Prostate gland (tissue), 2 donors: ENCODE measurements around the gene PRM3. TPM values are rescaled to one million over a fixed set of nuclear protein-coding genes. Genes with fewer than 3 reads are reported as not detected.
"Not testable (repeated sequence)": the region's sequence is repeated elsewhere in the genome, so short reads cannot be mapped to it uniquely, and the experiment has no call there.

Experiments used
- DNase-seq: peaks from one replicate; pipeline ENCODE4 v3.0.0-alpha.2; 2019; ENCODE audit warnings: low spot score
- H3K27ac ChIP-seq, 2 donors: fragments of 200-600 bp; sonication (generic); 2 replicates each; pipeline ENCODE4 v1.5.1; 2017 to 2019
- H3K27me3 ChIP-seq: fragments of 200-600 bp; sonication (generic); replicated peaks from 2 replicates; pipeline ENCODE4 v1.5.1; 2019; ENCODE audit not compliant: insufficient read depth
- H3K36me3 ChIP-seq, 2 donors: fragments of 200-600 bp; sonication (generic); 1 replicate in 1 of 2; 2 replicates in 1 of 2; pipeline versions ENCODE4 v1.5.1 to v1.8.1; 2017 to 2019
- H3K4me1 ChIP-seq: fragments of 200-600 bp; sonication (generic); replicated peaks from 2 replicates; pipeline ENCODE4 v1.5.1; 2019
- H3K4me3 ChIP-seq, 2 donors: fragments of 200-600 bp; sonication (generic); 2 replicates each; pipeline ENCODE4 v1.5.1; 2017 to 2019
- H3K9me3 ChIP-seq: fragments of 200-600 bp; sonication (generic); 2 replicates; pipeline ENCODE4 v1.5.1; 2017
- CTCF ChIP-seq, 4 experiments: fragments of 200-600 bp in 2 of 4; fragments of 450-650 bp in 2 of 4; sonication (generic) in 2 of 4; IDR thresholded peaks; 1 replicate in 3 of 4; 2 replicates in 1 of 4; pipeline ENCODE4 v1.5.1; 2016 to 2019; ENCODE audit warnings: antibody characterized with exemption in 4 of 4, mild to moderate bottlenecking in 2 of 4, moderate library complexity in 2 of 4
- POLR2A ChIP-seq: fragments of 450-650 bp; IDR thresholded peaks from one replicate; pipeline ENCODE4 v1.6.1; 2016; ENCODE audit warnings: antibody characterized with exemption, mild to moderate bottlenecking
- POLR2AphosphoS5 ChIP-seq: sonication (generic); formaldehyde crosslinking; IDR thresholded peaks from one replicate; pipeline ENCODE4 v1.6.1; 2017; ENCODE audit warnings: antibody characterized with exemption
- WGBS: methylation state at CpG from one replicate; pipeline ENCODE4 v1.1.5; 2018; 5-methylcytosine and 5-hydroxymethylcytosine counted together
- intact Hi-C: fragments of 100-400 bp; cut with DNase I; formaldehyde crosslinking; loops from one replicate; pipeline ENCODE4 v1.14.2; 2022
- total RNA-seq, 2 donors: library from RNA; depleted of rRNA; stranded (reverse); fragments of >200 nt; gene quantifications; one replicate each; pipeline ENCODE4 v1.1.0, GENCODE V29; 2016

PRM3 gene
- total RNA-seq, 2 donors from 2014 or later, result not detected

- H3K4me1 ChIP-seq, result peaks cover 2% of the 10 kb centered on the region
- H3K9me3 ChIP-seq, result no peaks in the 10 kb centered on the region
- intact Hi-C loops, result no loop called here
- H3K36me3 ChIP-seq, result no peaks in the 10 kb centered on the region
- no peak overlapping the region for H3K4me3 ChIP-seq
- 72% methylated on average over 7 of the region's 7 CpGs for WGBS
- H3K27me3 ChIP-seq, result no peaks in the 10 kb centered on the region
- TF ChIP-seq POLR2AphosphoS5 (no peak), POLR2A (no peak), CTCF (IDR thresholded peaks at IDR 0.05) (no peak)
- no peak overlapping the region for H3K27ac ChIP-seq
- no peak for DNase-seq
Observed at GRCh38 chr16:11300560-11300892, 27.1 kb upstream of the PRM3 start.

GRCh38 chr16:11299865-11300559 is 26.6 kb upstream of the PRM3 start:
- 73% methylated on average over 6 of the region's 6 CpGs for WGBS
- no peak overlapping the region for H3K27ac ChIP-seq
- H3K9me3 ChIP-seq, result no peaks in the 10 kb centered on the region
- no peak overlapping the region for H3K4me3 ChIP-seq
- H3K4me1 ChIP-seq, result peaks cover 2% of the 10 kb centered on the region
- intact Hi-C loops, result no loop called here
- no peaks in the 10 kb centered on the region for H3K27me3 ChIP-seq
- no peak for TF ChIP-seq CTCF (IDR thresholded peaks at IDR 0.05)
- no peak for TF ChIP-seq POLR2A
- TF ChIP-seq POLR2AphosphoS5, result no peak
- no peaks in the 10 kb centered on the region for H3K36me3 ChIP-seq
- DNase-seq, result no peak

- WGBS, result 75% methylated on average over 13 of the region's 13 CpGs
Observed at GRCh38 chr16:11298950-11299547, 25.6 kb upstream of the PRM3 start.

GRCh38 chr16:11298143-11298900 is 24.9 kb upstream of the PRM3 start:
- Histone ChIP-seq H3K9me3 (no peaks in the 10 kb centered on the region), H3K36me3 (no peaks in the 10 kb centered on the region), H3K27ac (peak overlapping the region; percentile 49 to 55), H3K4me3 (no peak overlapping the region), H3K27me3 (no peaks in the 10 kb centered on the region), H3K4me1 (peaks cover 2% of the 10 kb centered on the region)
- intact Hi-C loops, result no loop called here
- no peak for DNase-seq
- WGBS, result 78% methylated on average over 5 of the region's 5 CpGs
- TF ChIP-seq POLR2AphosphoS5 (no peak), POLR2A (no peak), CTCF (IDR thresholded peaks at IDR 0.05) (no peak)

More at GRCh38 chr16:11298950-11299547, 25.6 kb upstream of the PRM3 start:
- H3K27me3 ChIP-seq, intact Hi-C loops, H3K4me1 ChIP-seq, H3K4me3 ChIP-seq, H3K36me3 ChIP-seq, DNase-seq, H3K9me3 ChIP-seq, H3K27ac ChIP-seq: not testable (repeated sequence)

GRCh38 chr16:11297492-11298142 is 24.2 kb upstream of the PRM3 start:
- peak overlapping the region; percentile 49 to 55 for H3K27ac ChIP-seq
- WGBS, result 7% methylated on average over 19 of the region's 19 CpGs
- intact Hi-C loops, result no loop called here

More at GRCh38 chr16:11297492-11298142, 24.2 kb upstream of the PRM3 start:
- TF ChIP-seq POLR2AphosphoS5 (peak; percentile 76), POLR2A (no peak), CTCF (IDR thresholded peaks at IDR 0.05) (peak in 2 of 4 experiments; percentile 33 to 40)
- H3K9me3 ChIP-seq, result no peaks in the 10 kb centered on the region
- H3K4me1 ChIP-seq, result peaks cover 2% of the 10 kb centered on the region
- H3K27me3 ChIP-seq, result no peaks in the 10 kb centered on the region
- peak overlapping the region in 1 of 2 donors; percentile 5 for H3K4me3 ChIP-seq
- peak; percentile 84 for DNase-seq
- no peaks in the 10 kb centered on the region for H3K36me3 ChIP-seq
